ENCODE data around the gene DNMT3A.

Gene DNMT3A

DNA sequence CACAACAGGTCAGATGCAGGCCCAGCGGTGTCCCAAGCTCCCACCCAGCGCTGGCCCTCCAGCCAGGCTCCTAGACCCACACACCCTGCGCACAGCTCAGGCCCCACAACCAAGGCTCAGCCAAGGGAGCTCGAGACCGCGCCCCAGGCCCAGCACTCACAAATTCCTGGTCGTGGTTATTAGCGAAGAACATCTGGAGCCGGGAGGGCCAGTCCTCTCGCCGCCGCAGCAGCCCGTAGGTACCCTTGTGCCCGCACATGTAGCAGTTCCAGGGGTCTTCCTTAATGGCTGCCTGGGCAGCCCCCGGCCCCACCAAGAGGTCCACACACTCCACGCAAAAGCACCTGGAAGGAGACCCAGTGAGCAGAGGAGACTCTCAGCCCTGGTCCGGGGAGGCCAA lies 97.7 kb downstream of the DNMT3A start:
- TF ChIP-seq TAF1 (IDR thresholded peaks at IDR 0.05; ENCODE audit: borderline replicate concordance, insufficient read depth, low read length), result no peak
- no peak for TF ChIP-seq SIN3A (IDR thresholded peaks at IDR 0.05; ENCODE audit: borderline replicate concordance, insufficient read depth, low read length)
- TF ChIP-seq, protein P1, sequence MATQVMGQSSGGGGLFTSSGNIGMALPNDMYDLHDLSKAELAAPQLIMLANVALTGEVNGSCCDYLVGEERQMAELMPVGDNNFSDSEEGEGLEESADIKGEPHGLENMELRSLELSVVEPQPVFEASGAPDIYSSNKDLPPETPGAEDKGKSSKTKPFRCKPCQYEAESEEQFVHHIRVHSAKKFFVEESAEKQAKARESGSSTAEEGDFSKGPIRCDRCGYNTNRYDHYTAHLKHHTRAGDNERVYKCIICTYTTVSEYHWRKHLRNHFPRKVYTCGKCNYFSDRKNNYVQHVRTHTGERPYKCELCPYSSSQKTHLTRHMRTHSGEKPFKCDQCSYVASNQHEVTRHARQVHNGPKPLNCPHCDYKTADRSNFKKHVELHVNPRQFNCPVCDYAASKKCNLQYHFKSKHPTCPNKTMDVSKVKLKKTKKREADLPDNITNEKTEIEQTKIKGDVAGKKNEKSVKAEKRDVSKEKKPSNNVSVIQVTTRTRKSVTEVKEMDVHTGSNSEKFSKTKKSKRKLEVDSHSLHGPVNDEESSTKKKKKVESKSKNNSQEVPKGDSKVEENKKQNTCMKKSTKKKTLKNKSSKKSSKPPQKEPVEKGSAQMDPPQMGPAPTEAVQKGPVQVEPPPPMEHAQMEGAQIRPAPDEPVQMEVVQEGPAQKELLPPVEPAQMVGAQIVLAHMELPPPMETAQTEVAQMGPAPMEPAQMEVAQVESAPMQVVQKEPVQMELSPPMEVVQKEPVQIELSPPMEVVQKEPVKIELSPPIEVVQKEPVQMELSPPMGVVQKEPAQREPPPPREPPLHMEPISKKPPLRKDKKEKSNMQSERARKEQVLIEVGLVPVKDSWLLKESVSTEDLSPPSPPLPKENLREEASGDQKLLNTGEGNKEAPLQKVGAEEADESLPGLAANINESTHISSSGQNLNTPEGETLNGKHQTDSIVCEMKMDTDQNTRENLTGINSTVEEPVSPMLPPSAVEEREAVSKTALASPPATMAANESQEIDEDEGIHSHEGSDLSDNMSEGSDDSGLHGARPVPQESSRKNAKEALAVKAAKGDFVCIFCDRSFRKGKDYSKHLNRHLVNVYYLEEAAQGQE (IDR thresholded peaks at IDR 0.05; ENCODE audit: insufficient read depth in 1 of 2, low read depth in 2 of 2, low read length in 2 of 2), result no peak
- TF ChIP-seq FOXP2 (optimal IDR thresholded peaks at IDR 0.05; ENCODE audit: borderline replicate concordance, extremely low read depth, extremely low read length, insufficient read depth), result no peak
- no peak for TF ChIP-seq POLR2AphosphoS5 (IDR thresholded peaks at IDR 0.05; ENCODE audit: low read depth, low read length)

DNA sequence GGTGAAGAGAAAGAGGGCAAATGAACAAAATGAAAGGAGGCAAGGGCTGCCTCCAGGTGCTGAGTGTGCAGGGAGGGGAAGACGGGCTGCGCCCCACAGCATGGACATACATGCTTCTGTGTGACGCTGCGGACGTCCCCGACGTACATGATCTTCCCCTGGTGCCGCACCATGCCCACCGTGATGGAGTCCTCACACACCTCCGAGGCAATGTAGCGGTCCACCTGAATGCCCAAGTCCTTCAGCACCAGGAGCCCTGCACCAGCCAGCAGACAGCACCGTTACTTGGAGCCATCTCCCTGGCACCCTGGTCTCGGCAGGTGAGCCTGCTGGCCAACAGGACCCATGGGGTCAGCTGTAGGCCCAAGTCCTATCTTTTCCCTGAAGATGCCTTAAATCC lies 100.3 kb downstream of the DNMT3A start:
- TF ChIP-seq, protein P1 (IDR thresholded peaks at IDR 0.05; ENCODE audit: insufficient read depth in 1 of 2, low read depth in 2 of 2, low read length in 2 of 2), result no peak
- no peak for TF ChIP-seq POLR2AphosphoS5 (IDR thresholded peaks at IDR 0.05; ENCODE audit: low read depth, low read length)
- TF ChIP-seq SIN3A (IDR thresholded peaks at IDR 0.05; ENCODE audit: borderline replicate concordance, insufficient read depth, low read length), result no peak
- TF ChIP-seq TAF1 (IDR thresholded peaks at IDR 0.05; ENCODE audit: borderline replicate concordance, insufficient read depth, low read length), result no peak
- TF ChIP-seq FOXP2 (optimal IDR thresholded peaks at IDR 0.05; ENCODE audit: borderline replicate concordance, extremely low read depth, extremely low read length, insufficient read depth), result no peak

DNA sequence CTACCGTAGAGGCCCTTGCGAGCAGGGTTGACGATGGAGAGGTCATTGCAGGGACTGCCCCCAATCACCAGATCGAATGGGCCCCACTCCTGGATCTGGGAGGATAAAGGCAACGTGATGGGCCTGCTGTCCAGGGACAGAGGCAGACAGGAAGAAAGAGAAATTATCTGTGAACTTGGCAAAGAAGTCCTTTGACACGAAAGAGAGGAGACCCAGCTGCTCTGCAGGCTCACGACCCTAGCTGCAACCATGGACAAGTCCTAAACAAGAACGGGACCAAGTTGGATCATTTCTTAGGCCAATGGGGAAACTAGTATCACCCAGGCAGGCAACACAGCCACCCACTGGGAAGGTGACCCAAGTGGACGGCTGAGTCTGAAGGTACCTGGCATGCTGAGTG lies 101.1 kb downstream of the DNMT3A start:
- TF ChIP-seq SIN3A (IDR thresholded peaks at IDR 0.05; ENCODE audit: borderline replicate concordance, insufficient read depth, low read length) (no peak), POLR2AphosphoS5 (IDR thresholded peaks at IDR 0.05; ENCODE audit: low read depth, low read length) (no peak), TAF1 (IDR thresholded peaks at IDR 0.05; ENCODE audit: borderline replicate concordance, insufficient read depth, low read length) (no peak), FOXP2 (optimal IDR thresholded peaks at IDR 0.05; ENCODE audit: borderline replicate concordance, extremely low read depth, extremely low read length, insufficient read depth) (no peak)
- TF ChIP-seq, protein P1 (IDR thresholded peaks at IDR 0.05; ENCODE audit: insufficient read depth in 1 of 2, low read depth in 2 of 2, low read length in 2 of 2), result no peak

DNA sequence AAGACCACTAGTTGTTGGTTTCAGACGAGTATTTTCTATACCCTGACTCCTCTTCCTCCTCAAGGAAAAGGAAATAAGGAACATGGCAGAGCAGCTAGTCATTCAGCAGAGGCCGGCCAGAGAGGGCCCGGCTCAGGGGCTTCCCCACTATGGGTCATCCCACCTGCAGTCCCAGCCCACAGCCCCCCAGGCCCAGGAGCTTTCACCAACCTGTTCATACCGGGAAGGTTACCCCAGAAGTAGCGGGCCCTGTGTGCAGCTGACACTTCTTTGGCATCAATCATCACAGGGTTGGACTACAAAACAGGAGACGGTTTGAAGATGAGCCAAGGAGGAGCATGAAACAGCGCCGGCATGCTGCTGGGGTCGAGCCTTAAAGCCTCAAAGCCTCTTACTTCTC lies 102.8 kb downstream of the DNMT3A start:
- TF ChIP-seq, protein P1 (IDR thresholded peaks at IDR 0.05; ENCODE audit: insufficient read depth in 1 of 2, low read depth in 2 of 2, low read length in 2 of 2), result no peak
- TF ChIP-seq POLR2AphosphoS5 (IDR thresholded peaks at IDR 0.05; ENCODE audit: low read depth, low read length), result no peak
- TF ChIP-seq FOXP2 (optimal IDR thresholded peaks at IDR 0.05; ENCODE audit: borderline replicate concordance, extremely low read depth, extremely low read length, insufficient read depth), result no peak

DNA sequence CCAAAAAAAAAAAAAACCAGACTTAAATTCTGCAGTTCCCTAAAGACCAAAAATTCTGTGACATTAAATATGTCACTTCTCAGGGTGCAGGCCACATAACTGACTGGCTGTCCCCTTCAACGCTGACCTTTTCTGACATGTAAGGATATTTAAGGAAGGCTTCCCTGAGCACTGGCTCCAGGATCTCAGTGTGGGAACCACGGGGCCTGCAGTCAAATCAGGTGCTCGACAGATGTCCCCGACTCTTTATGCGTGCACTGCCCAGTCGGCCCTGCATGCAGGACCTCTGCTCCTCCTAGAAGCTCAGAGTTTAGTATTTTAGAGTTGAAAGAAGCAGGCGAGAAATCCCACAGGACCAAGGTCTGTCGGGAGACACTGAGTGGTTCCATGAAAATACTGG lies 104.0 kb downstream of the DNMT3A start:
- TF ChIP-seq FOXP2 (optimal IDR thresholded peaks at IDR 0.05; ENCODE audit: borderline replicate concordance, extremely low read depth, extremely low read length, insufficient read depth) (no peak), SIN3A (IDR thresholded peaks at IDR 0.05; ENCODE audit: borderline replicate concordance, insufficient read depth, low read length) (no peak), POLR2AphosphoS5 (IDR thresholded peaks at IDR 0.05; ENCODE audit: low read depth, low read length) (no peak)
